ENCODE measurements around the gene PRDM11.

GRCh38 chr11:45262900-45263299, 116.5 kb downstream of the PRDM11 start:
- TF ChIP-seq POLR2AphosphoS5 (IDR thresholded peaks at IDR 0.05): no peak
- no peak for TF ChIP-seq POLR2A (IDR thresholded peaks at IDR 0.05)
- TF ChIP-seq EP300 (IDR thresholded peaks at IDR 0.05): no peak
- TF ChIP-seq CTCF (IDR thresholded peaks at IDR 0.05): no peak
